Measurements from ENCODE around the gene KLHL17. TPM values are rescaled to one million over a fixed set of nuclear protein-coding genes. Genes with fewer than 3 reads are reported as not detected.

KLHL17 gene
- total and polyA plus RNA-seq, 9 of the 15 experiments (the other 6 are each of a cell fraction or from before 2014, with no cell fraction given): 0.14 to 84.8 (median 13.0) TPM

DNA sequence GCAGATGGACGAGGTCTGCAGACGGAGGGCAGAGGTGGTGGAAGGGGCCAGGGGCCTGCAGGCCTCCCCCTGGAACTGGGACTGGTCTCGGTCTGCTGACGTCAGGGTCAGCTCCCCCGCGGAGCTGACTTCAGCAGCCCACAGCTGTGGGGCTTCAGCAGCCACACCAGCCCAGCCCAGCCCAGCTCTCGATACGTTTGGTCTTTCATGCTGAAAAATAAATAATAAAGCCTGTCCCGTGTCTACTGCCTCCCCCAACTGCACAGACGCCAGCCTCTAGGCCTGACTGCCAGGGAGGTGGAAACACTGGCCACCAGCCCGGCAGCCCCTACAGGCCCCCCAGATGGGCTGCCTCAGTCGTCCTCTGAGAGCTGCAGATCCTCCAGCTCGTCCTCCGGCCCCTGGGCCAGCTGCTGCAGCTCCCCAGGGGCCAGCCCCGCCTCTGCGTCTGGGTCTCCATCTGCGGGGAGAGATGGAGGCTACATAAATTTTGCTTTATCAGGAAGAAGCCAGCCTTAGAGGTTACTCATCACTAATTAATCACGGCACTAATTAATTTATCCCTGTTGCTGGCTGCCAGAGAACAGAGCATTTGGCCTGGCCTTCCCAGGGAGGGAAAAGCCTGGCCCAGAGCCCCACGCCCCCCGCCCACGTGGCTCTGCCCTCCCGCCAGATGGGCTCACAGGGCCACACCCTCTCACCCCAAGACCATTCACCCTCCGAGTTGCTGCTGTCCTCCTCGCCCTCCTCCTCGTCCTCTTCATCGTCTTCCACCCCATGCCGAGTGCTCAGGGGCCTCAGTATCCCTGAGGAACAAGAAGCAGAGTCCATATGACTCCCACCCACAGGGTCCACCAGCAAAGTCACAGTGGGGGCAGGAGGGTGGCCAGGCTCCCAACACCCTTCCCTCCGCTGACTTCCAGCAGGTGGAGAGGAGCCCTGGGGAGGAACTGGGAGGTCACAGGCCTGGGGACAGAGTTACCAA lies 15.8 kb upstream of the KLHL17 start (continued):
- TF ChIP-seq POLR2G (IDR thresholded peaks at IDR 0.05; ENCODE audit: low read depth, low read length): peak; percentile 8
- TF ChIP-seq SP1 (CRISPR knock-in tag; IDR thresholded peaks at IDR 0.05): no peak
- TF ChIP-seq, protein P1, sequence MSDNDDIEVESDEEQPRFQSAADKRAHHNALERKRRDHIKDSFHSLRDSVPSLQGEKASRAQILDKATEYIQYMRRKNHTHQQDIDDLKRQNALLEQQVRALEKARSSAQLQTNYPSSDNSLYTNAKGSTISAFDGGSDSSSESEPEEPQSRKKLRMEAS (CRISPR knock-in tag; IDR thresholded peaks at IDR 0.05): peak; percentile 29; the same call in 1 of the 2 replicates
- no peak for TF ChIP-seq CREBBP (IDR thresholded peaks at IDR 0.05; ENCODE audit: low read depth, low read length)
- TF ChIP-seq ZNF445 (CRISPR knock-in tag; IDR thresholded peaks at IDR 0.05; ENCODE audit: low read depth): no peak
- no peak for TF ChIP-seq NRF1 (conservative IDR thresholded peaks at IDR 0.05 in 1 of 2, IDR thresholded peaks at IDR 0.05 in 1 of 2)
- no peak for TF ChIP-seq HNRNPK (IDR thresholded peaks at IDR 0.05; ENCODE audit: low read depth, low read length, poor library complexity, severe bottlenecking)
- TF ChIP-seq CREM (IDR thresholded peaks at IDR 0.05; ENCODE audit: low read depth): peak; percentile 40; the same call in 1 of the 2 replicates
- TF ChIP-seq POLR2AphosphoS5 (IDR thresholded peaks at IDR 0.05; ENCODE audit: control insufficient read depth, insufficient read depth, low read depth, low read length): no peak; the same call in 1 of the 2 replicates
- TF ChIP-seq TCF7L2 (IDR thresholded peaks at IDR 0.05; ENCODE audit: low read depth, low read length): no peak
- no peak for TF ChIP-seq ZNF165 (CRISPR knock-in tag; IDR thresholded peaks at IDR 0.05; ENCODE audit: borderline replicate concordance)
- TF ChIP-seq, protein P2, sequence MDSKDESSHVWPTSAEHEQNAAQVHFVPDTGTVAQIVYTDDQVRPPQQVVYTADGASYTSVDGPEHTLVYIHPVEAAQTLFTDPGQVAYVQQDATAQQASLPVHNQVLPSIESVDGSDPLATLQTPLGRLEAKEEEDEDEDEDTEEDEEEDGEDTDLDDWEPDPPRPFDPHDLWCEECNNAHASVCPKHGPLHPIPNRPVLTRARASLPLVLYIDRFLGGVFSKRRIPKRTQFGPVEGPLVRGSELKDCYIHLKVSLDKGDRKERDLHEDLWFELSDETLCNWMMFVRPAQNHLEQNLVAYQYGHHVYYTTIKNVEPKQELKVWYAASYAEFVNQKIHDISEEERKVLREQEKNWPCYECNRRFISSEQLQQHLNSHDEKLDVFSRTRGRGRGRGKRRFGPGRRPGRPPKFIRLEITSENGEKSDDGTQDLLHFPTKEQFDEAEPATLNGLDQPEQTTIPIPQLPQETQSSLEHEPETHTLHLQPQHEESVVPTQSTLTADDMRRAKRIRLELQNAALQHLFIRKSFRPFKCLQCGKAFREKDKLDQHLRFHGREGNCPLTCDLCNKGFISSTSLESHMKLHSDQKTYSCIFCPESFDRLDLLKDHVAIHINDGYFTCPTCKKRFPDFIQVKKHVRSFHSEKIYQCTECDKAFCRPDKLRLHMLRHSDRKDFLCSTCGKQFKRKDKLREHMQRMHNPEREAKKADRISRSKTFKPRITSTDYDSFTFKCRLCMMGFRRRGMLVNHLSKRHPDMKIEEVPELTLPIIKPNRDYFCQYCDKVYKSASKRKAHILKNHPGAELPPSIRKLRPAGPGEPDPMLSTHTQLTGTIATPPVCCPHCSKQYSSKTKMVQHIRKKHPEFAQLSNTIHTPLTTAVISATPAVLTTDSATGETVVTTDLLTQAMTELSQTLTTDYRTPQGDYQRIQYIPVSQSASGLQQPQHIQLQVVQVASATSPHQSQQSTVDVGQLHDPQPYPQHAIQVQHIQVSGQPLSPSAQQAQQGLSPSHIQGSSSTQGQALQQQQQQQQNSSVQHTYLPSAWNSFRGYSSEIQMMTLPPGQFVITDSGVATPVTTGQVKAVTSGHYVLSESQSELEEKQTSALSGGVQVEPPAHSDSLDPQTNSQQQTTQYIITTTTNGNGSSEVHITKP (IDR thresholded peaks at IDR 0.05; ENCODE audit: partially characterized antibody): peak; percentile 90
- TF ChIP-seq MNT (conservative IDR thresholded peaks at IDR 0.05): 0 out of 4 replicates have a peak, but pooled peaks of 1 of the 2 experiments have one; percentile 21
- TF ChIP-seq POLR2B (IDR thresholded peaks at IDR 0.05; ENCODE audit: low read depth, partially characterized antibody): no peak
- TF ChIP-seq ARNT (IDR thresholded peaks at IDR 0.05): no peak
- TF ChIP-seq RBFOX2 (IDR thresholded peaks at IDR 0.05; ENCODE audit: low read depth, low read length): peak; percentile 43; the same call in 1 of the 2 replicates
- no peak for TF ChIP-seq NCOA2 (IDR thresholded peaks at IDR 0.05; ENCODE audit: partially characterized antibody in 2 of 2)
- TF ChIP-seq KAT8 (IDR thresholded peaks at IDR 0.05; ENCODE audit: low read depth): no peak
- 0 out of 2 replicates have a peak, but pooled peaks have one; percentile 40 for TF ChIP-seq CBFA2T3 (IDR thresholded peaks at IDR 0.05)
- 0 out of 2 replicates have a peak, but pooled peaks have one; percentile 21 for TF ChIP-seq CREB1 (IDR thresholded peaks at IDR 0.05)
- TF ChIP-seq CREB1 (CRISPR knock-in tag; IDR thresholded peaks at IDR 0.05): no peak
- TF ChIP-seq MCM3 (IDR thresholded peaks at IDR 0.05): no peak
- no peak for TF ChIP-seq SIX5 (IDR thresholded peaks at IDR 0.05; ENCODE audit: borderline replicate concordance in 1 of 2, insufficient read depth in 1 of 2, low read depth in 1 of 2, low read length in 2 of 2)
